Epithelial cell of proximal tubule (primary cell): Measurements from ENCODE around the gene IL36G. TPM values are rescaled to one million over a fixed set of nuclear protein-coding genes. Genes with fewer than 3 reads are reported as not detected.

Experiments used
- DNase-seq: peaks from one replicate; pipeline ENCODE4 v3.0.0-alpha.2; 2011; ENCODE audit warnings: low read depth
- H3K4me3 ChIP-seq: 2 replicates; pipeline ENCODE4 v1.5.1; 2011; ENCODE audit warnings: low read depth, mild to moderate bottlenecking, low read length
- CTCF ChIP-seq: conservative IDR thresholded peaks from 2 replicates; pipeline ENCODE4 v1.5.1; 2012; ENCODE audit warnings: low read depth, mild to moderate bottlenecking, low read length
- total RNA-seq: library from RNA; depleted of rRNA; stranded (reverse); fragments of >200 nt; gene quantifications from 2 replicates; pipeline ENCODE4 v1.2.3, GENCODE V29; 2015

Gene IL36G
- total RNA-seq, 1 donor from 2014 or later = not detected

GRCh38 chr2:112972423-112973086 lies 5.3 kb upstream of the IL36G start:
- no peak for TF ChIP-seq CTCF
- H3K4me3 ChIP-seq = no peak overlapping the region
- DNase-seq = no peak

- TF ChIP-seq CTCF = no peak
- no peak for DNase-seq
- no peak overlapping the region for H3K4me3 ChIP-seq
These were observed 4.7 kb upstream of the IL36G start for GRCh38 chr2:112973156-112973555.

- DNase-seq = no peak
- no peak overlapping the region for H3K4me3 ChIP-seq
- TF ChIP-seq CTCF = no peak
These were observed 1.9 kb downstream of the IL36G start for GRCh38 chr2:112979731-112980130.

GRCh38 chr2:112980537-112980936 lies 2.7 kb downstream of the IL36G start:
- no peak for DNase-seq
- no peak for TF ChIP-seq CTCF
- H3K4me3 ChIP-seq = no peak overlapping the region

GRCh38 chr2:112985090-112985489 lies 7.3 kb downstream of the IL36G start:
- no peak for DNase-seq
- no peak for TF ChIP-seq CTCF

GRCh38 chr2:112989611-112990010 lies 11.8 kb downstream of the IL36G start:
- TF ChIP-seq CTCF = no peak
- no peak for DNase-seq
- no peak overlapping the region for H3K4me3 ChIP-seq

More at GRCh38 chr2:112985090-112985489, 7.3 kb downstream of the IL36G start:
- H3K4me3 ChIP-seq = no peak overlapping the region

- no peak for DNase-seq
- TF ChIP-seq CTCF = no peak
- H3K4me3 ChIP-seq = no peak overlapping the region
These were observed 16.0 kb downstream of the IL36G start for GRCh38 chr2:112993831-112994230.
